HG03135 (cell line): ENCODE results near the gene DBH.

Experiments
- ATAC-seq: cut with Tn5 transposase; IDR thresholded peaks from one replicate; pipeline ENCODE4 v1.9.1; 2021; ENCODE audit warnings: mild to moderate bottlenecking, moderate library complexity; ENCODE audit not compliant: unreplicated experiment

DBH gene

DNA sequence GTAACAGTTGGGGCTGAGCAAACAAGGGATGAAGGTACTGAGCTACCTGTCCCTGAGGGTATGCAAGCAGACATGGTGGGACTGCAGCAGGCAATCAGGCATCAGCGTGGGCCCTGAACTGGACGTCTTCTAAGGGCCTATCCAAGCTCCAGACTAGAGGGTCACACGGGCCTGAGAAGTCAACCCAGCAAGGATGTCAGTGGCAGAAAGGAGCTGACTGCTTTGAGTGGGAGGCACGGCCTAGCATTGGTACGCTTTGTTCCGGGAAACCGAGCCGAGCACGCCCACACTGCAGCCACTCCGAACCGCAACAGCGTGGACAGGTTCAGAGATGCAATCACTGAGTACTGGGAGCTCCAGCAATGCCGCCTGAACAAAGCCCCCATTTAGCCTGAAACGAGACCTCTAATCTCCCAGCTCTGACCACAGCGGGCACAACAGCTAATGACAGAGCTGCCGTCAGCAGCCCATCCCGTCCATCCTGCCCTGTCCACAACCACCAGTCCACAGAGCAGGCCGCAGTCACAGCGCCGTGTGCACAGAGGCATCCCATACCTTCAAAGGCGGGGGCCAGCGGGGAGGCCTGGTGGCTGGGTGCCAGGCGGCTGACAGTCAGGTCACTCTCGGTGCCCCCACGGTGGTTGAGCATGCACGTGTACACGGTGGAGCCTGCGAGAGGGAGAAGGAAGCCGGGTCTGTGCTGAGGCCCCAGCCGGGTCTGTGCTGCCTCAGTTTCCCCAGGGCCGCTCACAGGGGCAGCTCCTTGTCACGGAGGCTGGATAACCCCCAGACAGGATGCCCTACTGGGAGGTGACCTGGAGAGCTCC lies 57.8 kb downstream of the DBH start:
- no peak for ATAC-seq

DNA sequence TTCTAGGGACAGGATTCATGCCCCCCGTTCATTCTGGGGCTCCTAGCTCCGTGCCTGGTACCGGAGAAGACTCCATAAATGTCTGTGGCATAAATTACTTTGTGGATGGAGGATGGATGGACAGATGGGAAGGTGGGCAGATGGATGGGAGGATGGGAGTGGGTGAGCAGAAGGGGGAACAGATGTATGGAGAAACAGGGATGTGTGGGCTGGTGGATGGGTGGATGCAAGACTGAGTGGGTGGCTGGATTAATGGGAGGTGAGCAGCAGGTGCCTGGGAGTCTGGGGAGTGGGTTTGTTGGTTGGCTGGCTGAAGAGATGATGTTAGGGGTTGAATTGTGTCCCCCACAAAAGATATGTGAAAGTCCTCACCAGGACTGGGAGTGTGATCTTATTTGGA lies 58.5 kb downstream of the DBH start:
- ATAC-seq: no peak

DNA sequence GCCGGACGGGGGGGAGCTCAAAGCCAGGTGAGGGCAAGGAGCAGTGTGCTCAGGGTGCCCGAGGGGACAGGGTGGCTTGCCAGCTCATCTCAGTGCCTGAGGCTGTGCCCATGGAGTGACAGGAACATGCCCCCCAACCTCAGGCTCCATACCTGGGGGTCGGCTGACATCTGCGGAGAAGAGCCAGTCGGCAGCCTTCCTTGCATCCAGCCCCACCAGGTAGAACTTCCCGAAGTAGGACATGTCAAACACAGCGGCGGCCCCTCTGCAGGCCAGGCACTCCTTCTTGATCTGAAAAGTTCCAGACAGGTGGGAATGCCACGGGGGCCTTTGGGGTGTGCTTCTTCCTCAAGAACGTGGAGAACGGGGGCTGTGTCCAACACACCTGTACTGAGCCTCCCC lies 59.9 kb downstream of the DBH start:
- no peak for ATAC-seq

DNA sequence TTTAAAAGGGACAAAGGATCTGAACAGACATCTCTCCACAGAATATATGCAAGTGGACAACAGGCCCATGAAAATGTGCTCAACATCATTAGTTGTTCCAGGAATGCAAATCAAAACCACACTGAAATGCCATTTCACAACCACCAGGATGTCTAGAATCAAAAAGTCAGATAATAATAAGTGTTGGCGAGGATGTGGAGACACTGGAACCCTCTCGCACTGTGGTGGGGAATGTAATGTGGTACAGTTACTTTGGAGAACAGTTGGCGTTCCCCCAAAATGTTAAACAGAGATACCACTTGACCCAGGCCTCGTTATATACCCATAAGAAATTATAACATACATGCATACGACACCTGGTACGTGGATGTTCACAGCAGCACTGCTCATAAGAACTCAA lies 63.4 kb downstream of the DBH start:
- ATAC-seq: no peak

DNA sequence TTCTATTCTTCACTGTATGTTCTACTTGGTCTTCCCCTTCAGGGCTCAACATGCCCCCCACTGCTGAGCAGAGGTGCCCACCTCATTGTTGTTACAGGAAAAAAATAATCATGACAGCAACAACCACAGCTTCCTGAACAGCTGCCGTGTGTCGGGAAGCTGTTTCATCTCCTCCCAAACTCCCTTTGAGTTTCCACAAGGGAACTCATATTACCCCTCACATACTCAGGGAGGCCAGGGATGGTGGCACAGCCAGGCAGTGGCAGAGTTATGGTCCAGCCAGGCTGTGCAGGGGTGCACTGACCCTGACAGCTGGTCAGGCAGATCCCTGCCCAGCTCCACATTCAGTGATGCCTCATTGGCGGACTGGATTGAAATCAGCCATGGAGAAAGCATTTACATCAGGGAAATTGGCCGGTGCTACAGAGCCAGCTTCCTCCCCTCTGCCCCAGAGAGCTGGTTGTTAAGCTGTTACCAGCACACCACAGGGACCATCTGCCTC lies 64.7 kb downstream of the DBH start:
- ATAC-seq: no peak

DNA sequence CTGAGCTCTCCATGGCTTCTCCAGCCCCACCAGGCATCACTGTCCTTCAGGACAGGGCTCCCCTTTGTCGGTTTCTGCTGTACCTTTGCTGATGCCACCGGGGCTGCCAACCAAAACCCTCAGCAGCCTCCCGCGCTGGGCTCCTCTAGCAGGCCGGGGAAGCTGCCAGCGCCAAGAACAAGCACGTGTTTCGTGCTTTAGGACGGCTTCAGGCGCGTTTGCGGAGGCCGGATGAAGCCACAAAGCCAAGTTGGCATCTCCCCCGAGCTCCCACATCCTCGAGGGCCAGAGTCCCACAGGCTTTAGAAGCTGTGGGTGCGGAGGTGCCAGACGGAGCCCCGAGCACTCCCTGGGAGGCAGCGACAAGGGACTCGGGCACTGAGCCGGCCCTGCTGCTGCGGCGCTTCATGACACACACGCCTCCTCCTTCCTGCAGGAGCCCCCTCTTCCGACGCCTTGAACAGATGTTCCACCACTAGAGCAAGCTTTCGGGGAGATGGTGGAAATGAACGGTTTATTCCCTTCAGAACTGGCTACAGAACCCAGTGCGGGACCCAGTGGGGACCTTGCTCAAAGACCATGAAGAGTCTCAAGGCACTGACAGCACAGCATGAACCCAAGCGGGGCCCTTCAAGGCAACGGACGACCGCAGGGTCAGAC lies 65.3 kb downstream of the DBH start:
- no peak for ATAC-seq

DNA sequence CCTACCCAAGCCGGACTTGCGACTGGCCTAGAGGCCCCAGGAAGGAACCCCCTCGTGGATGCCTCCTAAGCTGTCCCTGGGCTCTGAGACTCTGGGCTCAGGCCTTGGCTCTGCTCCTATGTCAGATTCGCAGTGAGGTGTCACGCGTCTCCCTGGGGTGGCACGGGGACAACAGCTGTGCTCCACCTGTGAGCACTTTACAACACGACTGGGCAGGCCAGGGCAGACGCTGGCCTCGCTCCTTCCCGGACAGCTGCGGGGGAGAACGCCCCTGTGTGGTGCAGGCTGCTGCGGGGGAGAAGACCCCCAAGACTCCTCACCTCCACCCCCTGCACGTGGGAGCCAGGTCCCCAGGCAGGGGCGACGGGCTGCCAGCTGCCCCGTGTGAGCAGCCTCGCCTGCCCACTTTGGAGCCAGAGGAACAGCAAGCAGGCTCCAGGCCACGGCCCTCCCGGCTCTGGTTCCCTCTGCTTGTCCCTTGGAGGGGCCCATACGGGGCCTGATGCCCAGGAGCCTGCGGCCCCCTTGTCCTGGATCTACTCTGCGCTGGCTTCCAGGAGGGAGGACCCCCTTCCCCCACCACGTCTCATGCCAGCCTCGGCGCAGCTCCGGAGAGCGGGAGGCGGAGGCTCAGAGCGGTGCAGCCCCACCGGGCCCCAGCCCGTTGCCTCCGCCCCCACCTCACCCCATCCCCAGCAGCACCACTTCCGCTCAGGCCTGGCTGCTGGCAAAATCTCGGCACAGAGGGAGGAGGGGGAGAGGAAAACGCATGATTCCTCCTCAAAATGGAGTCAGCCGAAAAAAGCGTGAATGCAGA lies 66.0 kb downstream of the DBH start:
- no peak for ATAC-seq

DNA sequence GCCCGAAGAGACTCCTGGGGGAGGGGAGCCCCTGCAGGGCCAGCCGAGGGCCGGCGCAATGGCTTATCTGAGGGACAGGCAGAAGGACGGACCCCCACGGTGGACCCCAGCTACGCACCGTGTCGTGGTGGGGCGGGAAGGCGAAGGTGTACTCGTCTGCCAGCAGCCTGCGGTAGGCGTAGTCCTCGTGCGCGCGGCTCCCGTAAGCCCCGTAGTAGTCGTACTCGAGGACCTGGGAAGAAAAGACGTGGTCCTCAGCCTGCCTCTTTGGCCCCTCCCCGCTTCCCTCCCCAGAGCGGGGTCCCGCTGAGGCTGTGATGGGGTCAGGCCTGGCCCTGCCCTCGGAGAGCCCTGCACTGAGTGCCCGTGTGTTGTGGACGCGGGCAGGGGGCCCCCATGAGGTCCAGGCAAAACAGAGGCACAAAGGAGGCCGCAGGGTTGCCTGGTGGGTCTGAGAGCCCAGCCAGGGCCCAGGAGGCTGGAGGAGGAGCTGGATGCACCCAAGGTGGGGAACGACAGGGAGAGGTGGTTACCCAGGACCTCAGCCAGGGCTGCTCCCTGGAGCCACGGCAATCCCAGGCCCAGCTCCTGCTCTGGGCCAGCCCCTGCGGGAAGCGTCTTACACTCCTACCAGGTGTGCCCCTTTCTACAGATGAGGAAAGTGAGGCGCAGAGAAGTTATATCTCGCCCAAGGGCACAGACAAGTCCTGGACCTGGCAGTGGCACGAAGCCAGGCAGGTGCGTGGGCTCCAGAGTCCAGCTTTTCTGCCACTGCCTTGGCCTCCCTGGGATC lies 66.8 kb downstream of the DBH start:
- ATAC-seq: no peak

DNA sequence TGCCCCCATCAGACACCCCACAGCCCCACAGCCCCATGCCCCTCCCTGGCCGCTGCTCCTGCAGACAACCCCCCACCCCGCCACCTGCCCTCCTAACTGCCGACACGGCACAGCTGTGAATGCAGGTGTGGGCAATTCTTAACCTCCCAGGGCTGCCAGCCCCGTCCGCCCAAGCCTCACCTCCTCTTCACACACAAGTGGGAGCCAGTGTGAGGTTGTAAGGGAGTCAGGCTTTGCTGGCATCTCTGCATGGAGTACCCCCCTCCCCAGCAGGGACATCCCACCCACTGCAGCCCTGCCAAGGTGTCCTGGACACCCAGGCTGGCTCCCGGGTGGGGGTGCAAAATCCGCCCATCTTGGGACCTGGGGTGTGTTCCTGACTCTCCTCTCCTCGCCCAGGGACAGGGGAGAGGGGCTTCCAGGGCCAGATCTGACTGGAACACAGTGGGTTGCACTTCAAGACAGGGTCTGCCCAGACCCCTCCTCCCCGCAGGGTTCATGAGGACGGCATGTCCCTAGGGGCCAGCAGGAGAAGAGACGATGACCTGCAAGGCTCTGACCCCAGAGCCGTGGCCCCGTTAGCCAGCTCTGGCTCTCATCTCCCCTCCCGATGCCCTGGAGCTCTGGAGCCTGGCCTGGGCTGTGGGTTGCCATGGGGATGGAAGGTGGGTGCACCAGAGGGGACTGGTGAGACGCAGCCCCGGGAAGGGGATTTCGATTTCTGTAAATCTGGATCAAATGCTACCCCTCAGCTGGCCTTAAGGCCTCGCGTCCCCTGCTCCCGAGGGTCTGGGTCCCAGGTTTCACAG lies 67.6 kb downstream of the DBH start:
- no peak for ATAC-seq

DNA sequence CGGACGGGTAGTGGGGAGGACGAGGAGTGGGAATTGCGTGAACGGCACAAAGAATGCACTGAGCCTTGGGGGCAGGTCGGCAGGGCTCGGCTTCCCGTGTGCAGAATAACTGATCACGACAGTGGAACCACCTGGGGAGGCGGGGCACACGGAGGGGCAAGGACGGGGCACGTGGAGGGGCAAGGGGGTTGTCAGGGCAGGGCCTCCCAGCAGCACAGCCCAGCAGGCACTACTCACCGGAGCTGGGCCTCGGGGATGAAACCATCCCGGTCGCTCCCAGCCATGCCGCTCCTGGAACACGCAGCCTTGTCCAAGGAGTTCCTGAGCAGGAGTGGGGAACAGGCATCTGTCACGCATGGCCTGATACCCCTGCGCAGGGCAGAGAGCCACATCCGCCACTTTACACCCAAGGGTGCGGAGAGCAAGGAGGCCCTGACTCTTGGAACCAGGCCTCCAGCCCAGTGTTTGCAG lies 68.6 kb downstream of the DBH start:
- ATAC-seq: no peak

DNA sequence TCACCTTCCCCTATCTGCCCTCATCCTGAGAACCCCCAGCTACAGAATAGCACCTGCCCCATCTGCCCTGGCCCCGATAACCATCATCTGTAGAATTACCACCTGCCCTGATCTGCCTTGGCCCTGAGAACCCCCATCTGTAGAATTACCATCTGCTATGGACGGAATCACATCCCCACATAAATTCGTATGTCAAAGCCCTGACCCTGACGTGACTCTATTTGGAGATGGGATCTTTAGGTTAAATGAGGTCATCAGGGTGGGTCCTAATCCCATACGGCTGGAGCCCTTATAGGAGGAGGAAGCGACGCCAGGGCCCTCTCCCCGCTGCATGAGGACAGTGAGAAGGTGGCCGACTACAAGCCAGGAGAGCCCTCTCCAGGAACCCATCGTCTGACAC lies 69.4 kb downstream of the DBH start:
- no peak for ATAC-seq

DNA sequence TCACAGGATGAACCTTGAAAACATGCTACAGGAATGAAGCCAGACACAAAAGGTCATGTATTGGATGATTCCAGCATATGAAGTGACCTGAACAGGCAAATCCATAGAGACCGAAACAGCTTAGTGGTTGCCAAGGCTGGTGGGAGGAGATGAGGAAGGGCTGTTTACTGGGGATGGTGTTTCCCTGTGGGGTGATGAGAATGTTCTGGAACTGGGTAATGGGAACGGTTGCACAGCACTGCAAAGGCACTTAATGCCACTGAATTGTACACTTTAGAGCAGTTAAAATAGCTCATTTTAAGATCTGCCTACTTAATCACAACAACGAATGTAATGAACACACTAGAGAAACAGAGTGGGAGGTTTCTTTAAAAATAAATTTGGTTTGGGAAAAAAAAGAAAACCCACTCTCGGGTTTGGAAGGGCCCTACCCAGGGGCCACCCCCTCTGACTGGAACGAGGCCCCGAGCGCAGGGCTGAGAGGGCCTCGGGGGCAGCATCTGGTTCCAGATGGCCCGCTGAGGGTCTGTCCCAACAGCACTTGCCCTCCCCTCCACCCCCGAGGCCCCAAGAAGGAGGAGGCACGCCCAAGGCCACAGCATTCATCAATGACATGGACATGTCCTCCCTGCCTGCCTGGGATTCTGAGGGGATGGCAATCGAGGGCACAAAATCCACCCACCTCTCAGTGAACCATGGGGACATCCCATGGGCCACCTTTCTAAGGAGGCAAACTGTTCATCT lies 70.3 kb downstream of the DBH start:
- no peak for ATAC-seq

DNA sequence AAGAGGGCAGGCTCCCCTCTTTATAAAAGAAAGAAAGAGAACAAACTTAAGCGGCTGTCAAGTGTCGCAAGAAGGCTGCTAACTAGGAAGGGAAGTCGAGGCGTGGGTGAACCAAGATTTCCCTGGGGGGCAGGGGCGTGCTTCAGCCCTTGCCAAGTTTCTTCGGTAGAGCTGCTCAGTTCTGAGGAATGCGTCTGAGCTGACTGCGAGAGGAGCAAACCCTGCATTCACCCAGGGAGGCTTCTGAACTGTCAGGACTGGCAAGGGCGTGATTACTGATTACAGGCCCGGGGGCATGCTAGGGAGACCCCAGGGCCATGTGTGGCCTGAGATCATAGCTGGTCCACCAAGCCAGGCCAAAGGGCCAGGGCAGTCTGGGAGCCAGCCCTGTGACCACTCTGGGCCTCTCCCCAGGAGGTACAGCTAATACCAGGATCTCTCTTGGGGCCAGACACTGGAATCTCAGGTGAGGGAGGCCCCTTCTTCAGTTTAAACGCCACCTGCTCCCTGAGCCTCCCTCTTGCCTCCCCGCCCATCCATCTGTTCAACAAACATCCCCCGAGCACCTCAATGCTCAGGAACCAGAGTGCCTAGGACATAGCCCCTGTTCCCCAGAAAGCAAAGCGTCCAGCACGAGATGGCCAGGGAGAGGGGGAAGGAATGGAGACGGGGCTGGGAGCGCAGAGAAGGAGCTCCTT lies 71.1 kb downstream of the DBH start:
- ATAC-seq: no peak

DNA sequence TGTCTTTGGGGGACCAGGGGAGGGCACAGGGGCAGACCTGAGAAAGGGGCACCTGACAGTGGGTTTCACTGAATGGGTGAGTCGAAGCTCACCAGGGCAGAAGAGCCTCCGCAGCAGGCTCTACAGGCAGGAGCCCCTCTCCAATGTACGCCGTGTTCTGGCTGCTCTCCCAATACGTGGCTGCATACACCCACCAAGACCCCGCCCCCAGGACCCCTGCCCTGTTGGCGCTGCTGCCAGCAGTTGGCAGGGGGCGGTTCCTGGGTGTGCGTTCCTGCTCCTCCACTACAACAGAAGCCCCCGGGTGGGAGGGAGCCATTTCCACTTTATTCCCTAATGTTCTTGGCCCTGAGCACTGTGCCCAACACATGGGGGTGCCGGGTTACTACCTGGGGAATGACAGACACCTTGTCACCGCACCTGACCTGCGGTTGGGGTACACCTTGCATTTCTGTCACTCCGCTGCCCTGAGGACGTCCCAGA lies 71.6 kb downstream of the DBH start:
- ATAC-seq: no peak

DNA sequence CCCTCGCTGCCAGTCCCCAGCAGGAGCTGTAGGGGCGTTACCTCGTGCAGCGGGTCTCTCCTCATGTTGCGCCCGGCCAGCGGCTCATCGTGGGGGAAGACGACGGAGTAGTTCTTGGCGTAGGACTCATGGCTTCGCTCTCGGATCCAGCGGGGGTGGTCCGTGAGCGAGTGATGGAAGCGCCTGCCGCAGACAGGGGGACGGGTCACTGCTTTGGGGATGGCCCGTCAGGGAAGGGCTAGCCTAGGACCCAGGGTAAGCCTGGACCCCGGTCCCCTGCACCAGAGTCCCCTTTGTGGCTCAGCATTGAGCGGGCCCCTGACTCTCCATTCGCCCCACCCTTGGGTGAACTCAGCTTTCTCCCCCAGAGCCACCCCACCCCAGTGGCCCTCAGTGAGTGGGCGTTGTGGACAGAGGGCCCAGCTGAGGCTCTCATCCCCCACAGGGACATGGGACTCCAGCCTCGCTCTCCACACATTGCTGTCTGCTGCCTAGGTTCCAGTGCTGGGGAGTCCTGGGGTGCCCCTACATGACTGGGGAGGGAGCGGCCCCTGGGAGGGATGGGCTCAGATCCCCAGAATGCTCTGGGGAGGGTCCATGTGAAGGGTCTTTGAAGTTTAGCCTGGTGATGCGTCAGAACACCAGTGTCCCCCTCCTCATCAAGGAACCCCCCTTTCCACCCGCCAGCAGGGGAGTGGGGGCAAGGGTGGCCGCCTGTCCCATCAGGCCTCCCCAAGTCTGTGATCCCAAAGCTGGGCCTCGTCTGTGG lies 72.3 kb downstream of the DBH start:
- no peak for ATAC-seq
